Ovary (tissue), 9 donors: ENCODE measurements around the gene MYO5C. TPM values are rescaled to one million over a fixed set of nuclear protein-coding genes. Genes with fewer than 3 reads are reported as not detected.

Source experiments
- DNase-seq, 5 donors: peaks; one replicate each; pipeline ENCODE4 v3.0.0-alpha.2; 2019 to 2020
- H3K27ac ChIP-seq, 2 donors: fragments of 200-600 bp; one replicate each; pipeline versions ENCODE4 v1.5.1 to v1.8.0; 2019 to 2022
- H3K27me3 ChIP-seq: fragments of 200-600 bp; one replicate; pipeline ENCODE4 v1.8.0; 2022
- H3K36me3 ChIP-seq: fragments of 200-600 bp; sonication (generic); one replicate; pipeline ENCODE4 v1.5.1; 2019
- H3K4me1 ChIP-seq: one replicate; pipeline ENCODE4 v1.8.1; 2013; ENCODE audit warnings: mild to moderate bottlenecking, moderate library complexity; ENCODE audit not compliant: insufficient read depth
- H3K4me3 ChIP-seq: fragments of 200-600 bp; sonication (generic); one replicate; pipeline ENCODE4 v1.5.1; 2017
- H3K9me3 ChIP-seq, 2 donors: fragments of 200-600 bp in 1 of 2; sonication (generic) in 1 of 2; one replicate each; pipeline versions ENCODE4 v1.5.1 to v1.8.1; 2013 to 2019; ENCODE audit warnings: mild to moderate bottlenecking in 1 of 2, moderate library complexity in 1 of 2
- CTCF ChIP-seq, 3 donors: fragments of 450-650 bp in 2 of 3; fragments of 200-600 bp in 1 of 3; IDR thresholded peaks; one replicate each; pipeline versions ENCODE4 v1.5.1 to v1.8.0; 2016 to 2022; ENCODE audit warnings: antibody characterized with exemption in 3 of 3, mild to moderate bottlenecking in 1 of 3
- EP300 ChIP-seq: sonication (generic); formaldehyde crosslinking; IDR thresholded peaks from one replicate; pipeline ENCODE4 v1.6.1; 2017; ENCODE audit warnings: antibody characterized with exemption
- POLR2A ChIP-seq: fragments of 450-650 bp; IDR thresholded peaks from one replicate; pipeline ENCODE4 v1.6.1; 2017; ENCODE audit warnings: antibody characterized with exemption, mild to moderate bottlenecking, moderate library complexity
- WGBS, 3 donors: extraction: QIAGEN DNeasy Blood & Tissue Kit in 1 of 3; methylation state at CpG; one replicate each; pipeline versions ENCODE4 v1.1.5 to v1.1.7; 2013 to 2017; 5-methylcytosine and 5-hydroxymethylcytosine counted together
- intact Hi-C, 4 donors: fragments of 100-400 bp; cut with DNase I; formaldehyde crosslinking; loops; one replicate each; pipeline versions ENCODE4 v1.11.0 to v1.15.1; 2022 to 2023
- polyA plus RNA-seq, 2 donors: library from polyadenylated mRNA; stranded (reverse); fragments of 200-250 nt in 1 of 2; fragments of 350-450 nt in 1 of 2; fragmentation: Illumina TruSeq in 1 of 2; extraction: RNeasy Lipid Tissue Mini Kit (QIAGEN cat#74804) in 1 of 2; gene quantifications; one replicate each; pipeline ENCODE4 v1.2.3, GENCODE V29; 2013 to 2014
- total RNA-seq, 7 donors: library from RNA; depleted of rRNA in 2 of 7; stranded (reverse); fragments of >200 nt in 2 of 7; fragmentation: NEBNext Ultra II Directional in 3 of 7; extraction: Animal tissue kit (Norgen Biotek cat#: 25700) in 3 of 7; gene quantifications; one replicate each; pipeline versions ENCODE4 v1.1.0 to v1.2.4, GENCODE V29; 2016 to 2023
- donor health status: DM: no; HTN: no; CAD: no; lungs with moderate emphysema.
- donor health status: DM: no; HTN: no; CAD: no.
- donor health status: Bipolar disorder and iron deficiency.
- donor health status: DM: yes; HTN: yes; CAD: no.
- donor health status: DM: no; HTN: no; CAD: no.
- donor health status: DM: yes; HTN: yes; CAD: no.

The MYO5C gene
- total and polyA plus RNA-seq, 9 donors = 1.1 to 23.6 (median 7.1) TPM

- H3K27me3 ChIP-seq = no peaks in the 10 kb centered on the region
- 79 to 85% (median 83%) methylated on average over 10 of the region's 10 CpGs for WGBS, 3 donors
- no peaks in the 10 kb centered on the region for H3K36me3 ChIP-seq
- no peak for TF ChIP-seq POLR2A
- no peak for TF ChIP-seq CTCF (IDR thresholded peaks at IDR 0.05)
- no peak for TF ChIP-seq EP300
- H3K4me1 ChIP-seq = no peaks in the 10 kb centered on the region
- no peak overlapping the region for H3K4me3 ChIP-seq
- no peaks in the 10 kb centered on the region for H3K9me3 ChIP-seq
- intact Hi-C loops = loop anchor here (2.0 to 5.0 kb wide), 3 partner anchors 475 to 480 kb away; no protein-coding TSS in a partner anchor
- DNase-seq = no peak
- H3K27ac ChIP-seq = no peak overlapping the region
Observed at GRCh38 chr15:52256930-52257733, 38.5 kb downstream of the MYO5C start.

- Histone ChIP-seq H3K27ac (no peak overlapping the region), H3K27me3 (no peaks in the 10 kb centered on the region), H3K36me3 (no peaks in the 10 kb centered on the region), H3K4me3 (no peak overlapping the region), H3K9me3 (no peaks in the 10 kb centered on the region), H3K4me1 (no peaks in the 10 kb centered on the region)
- WGBS, 3 donors = 2 to 4% (median 2%) methylated on average over 10 of the region's 10 CpGs
- peak; percentile 53 to 76 (median 63) for DNase-seq
- TF ChIP-seq CTCF (IDR thresholded peaks at IDR 0.05) = peak in 2 of 3 donors; percentile 37 to 59
- no peak for TF ChIP-seq POLR2A
- intact Hi-C loops = loop anchor here (2.0 to 5.0 kb wide), 3 partner anchors 476 to 481 kb away; no protein-coding TSS in a partner anchor
Observed at GRCh38 chr15:52256366-52256765, 39.2 kb downstream of the MYO5C start.

GRCh38 chr15:52255935-52256334 lies 39.7 kb downstream of the MYO5C start:
- H3K27ac ChIP-seq = no peak overlapping the region
- no peaks in the 10 kb centered on the region for H3K27me3 ChIP-seq
- TF ChIP-seq POLR2A (no peak), CTCF (IDR thresholded peaks at IDR 0.05) (no peak), EP300 (no peak)
- 41 to 52% (median 46%) methylated on average over 6 of the region's 6 CpGs for WGBS, 3 donors
- no peaks in the 10 kb centered on the region for H3K9me3 ChIP-seq
- no peak for DNase-seq
- H3K4me1 ChIP-seq = no peaks in the 10 kb centered on the region
- intact Hi-C loops = loop anchor here (2.0 to 5.0 kb wide), 3 partner anchors 476 to 481 kb away; no protein-coding TSS in a partner anchor
- no peaks in the 10 kb centered on the region for H3K36me3 ChIP-seq
- H3K4me3 ChIP-seq = no peak overlapping the region

- H3K36me3 ChIP-seq = no peaks in the 10 kb centered on the region
- no peaks in the 10 kb centered on the region for H3K27me3 ChIP-seq
- no peak overlapping the region for H3K4me3 ChIP-seq
- H3K4me1 ChIP-seq = no peaks in the 10 kb centered on the region
- no peaks in the 10 kb centered on the region for H3K9me3 ChIP-seq
- intact Hi-C loops = loop anchor here in 3 of 4 donors (5.0 kb wide), 2 partner anchors 477 to 482 kb away; no protein-coding TSS in a partner anchor
- TF ChIP-seq CTCF (IDR thresholded peaks at IDR 0.05) (no peak), EP300 (no peak), POLR2A (no peak)
- WGBS, 3 donors = 24 to 27% (median 25%) methylated on average over 1 of the region's 1 CpG
- no peak for DNase-seq
- no peak overlapping the region for H3K27ac ChIP-seq
Observed at GRCh38 chr15:52255008-52255407, 40.6 kb downstream of the MYO5C start.
